Uterus (tissue), 4 donors: ENCODE results near the gene ALOX15B. TPM values are rescaled to one million over a fixed set of nuclear protein-coding genes. Genes with fewer than 3 reads are reported as not detected.

Experiments
- DNase-seq, 2 donors: peaks; one replicate each; pipeline ENCODE4 v3.0.0-alpha.2; 2019 to 2020
- H3K27ac ChIP-seq, 2 donors: fragments of 200-600 bp; sonication (generic); 1 replicate in 1 of 2; 2 replicates in 1 of 2; pipeline ENCODE4 v1.5.1; 2016 to 2018
- H3K27me3 ChIP-seq, 2 donors: fragments of 200-600 bp; sonication (generic); one replicate each; pipeline ENCODE4 v1.5.1; 2018 to 2019; ENCODE audit warnings: control low read depth in 1 of 2
- H3K36me3 ChIP-seq, 2 donors: fragments of 200-600 bp; sonication (generic); one replicate each; pipeline ENCODE4 v1.5.1; 2019; ENCODE audit warnings: control low read depth in 1 of 2
- H3K4me1 ChIP-seq, 2 donors: fragments of 200-600 bp; sonication (generic); one replicate each; pipeline ENCODE4 v1.5.1; 2018 to 2019; ENCODE audit warnings: control low read depth in 1 of 2
- H3K4me3 ChIP-seq, 2 donors: fragments of 200-600 bp; sonication (generic); 1 replicate in 1 of 2; 2 replicates in 1 of 2; pipeline ENCODE4 v1.5.1; 2018 to 2019; ENCODE audit warnings: mild to moderate bottlenecking in 1 of 2
- H3K9me3 ChIP-seq, 2 donors: fragments of 200-600 bp; sonication (generic); one replicate each; pipeline ENCODE4 v1.5.1; 2019; ENCODE audit warnings: control low read depth in 1 of 2
- POLR2A ChIP-seq, 2 donors: fragments of 450-650 bp; IDR thresholded peaks; one replicate each; pipeline ENCODE4 v1.6.1; 2016; ENCODE audit warnings: antibody characterized with exemption in 2 of 2, mild to moderate bottlenecking in 1 of 2, moderate library complexity in 1 of 2
- intact Hi-C: fragments of 100-400 bp; cut with DNase I; formaldehyde crosslinking; loops from one replicate; pipeline ENCODE4 v1.15.1; 2023; ENCODE audit warnings: low total_unique reads
- total RNA-seq, 4 donors: library from RNA; depleted of rRNA in 3 of 4; stranded (reverse); fragments of >200 nt in 3 of 4; gene quantifications; one replicate each; pipeline versions ENCODE4 v1.1.0 to v1.2.4, GENCODE V29; 2014 to 2023
- TF ChIP-seq, protein P1 (sequence below), 4 experiments: fragments of 200-600 bp in 2 of 4; fragments of 450-650 bp in 2 of 4; sonication (generic) in 2 of 4; IDR thresholded peaks; one replicate each; pipeline ENCODE4 v1.5.1; 2016 to 2019; ENCODE audit warnings: antibody characterized with exemption in 4 of 4, mild to moderate bottlenecking in 2 of 4, moderate library complexity in 1 of 4
- donor health status: DM: yes; HTN: yes; CAD: no.

The ALOX15B gene
- total RNA-seq, 4 donors from 2014 or later, result 0.14 to 1.5 (median 0.24) TPM; not detected in 1

GRCh38 chr17:8067806-8068205 is 28.9 kb downstream of the ALOX15B start:
- Histone ChIP-seq H3K27me3 (peaks cover 16 to 20% of the 10 kb centered on the region in 2 donors), H3K27ac (no peak overlapping the region), H3K4me3 (no peak overlapping the region), H3K36me3 (no peaks in the 10 kb centered on the region), H3K9me3 (no peaks in the 10 kb centered on the region), H3K4me1 (no peaks in the 10 kb centered on the region)
- intact Hi-C loops, result no loop called here
- TF ChIP-seq POLR2A (IDR thresholded peaks at IDR 0.05), result no peak
- TF ChIP-seq, protein P1, sequence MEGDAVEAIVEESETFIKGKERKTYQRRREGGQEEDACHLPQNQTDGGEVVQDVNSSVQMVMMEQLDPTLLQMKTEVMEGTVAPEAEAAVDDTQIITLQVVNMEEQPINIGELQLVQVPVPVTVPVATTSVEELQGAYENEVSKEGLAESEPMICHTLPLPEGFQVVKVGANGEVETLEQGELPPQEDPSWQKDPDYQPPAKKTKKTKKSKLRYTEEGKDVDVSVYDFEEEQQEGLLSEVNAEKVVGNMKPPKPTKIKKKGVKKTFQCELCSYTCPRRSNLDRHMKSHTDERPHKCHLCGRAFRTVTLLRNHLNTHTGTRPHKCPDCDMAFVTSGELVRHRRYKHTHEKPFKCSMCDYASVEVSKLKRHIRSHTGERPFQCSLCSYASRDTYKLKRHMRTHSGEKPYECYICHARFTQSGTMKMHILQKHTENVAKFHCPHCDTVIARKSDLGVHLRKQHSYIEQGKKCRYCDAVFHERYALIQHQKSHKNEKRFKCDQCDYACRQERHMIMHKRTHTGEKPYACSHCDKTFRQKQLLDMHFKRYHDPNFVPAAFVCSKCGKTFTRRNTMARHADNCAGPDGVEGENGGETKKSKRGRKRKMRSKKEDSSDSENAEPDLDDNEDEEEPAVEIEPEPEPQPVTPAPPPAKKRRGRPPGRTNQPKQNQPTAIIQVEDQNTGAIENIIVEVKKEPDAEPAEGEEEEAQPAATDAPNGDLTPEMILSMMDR (IDR thresholded peaks at IDR 0.05), result no peak
- no peak for DNase-seq

DNA sequence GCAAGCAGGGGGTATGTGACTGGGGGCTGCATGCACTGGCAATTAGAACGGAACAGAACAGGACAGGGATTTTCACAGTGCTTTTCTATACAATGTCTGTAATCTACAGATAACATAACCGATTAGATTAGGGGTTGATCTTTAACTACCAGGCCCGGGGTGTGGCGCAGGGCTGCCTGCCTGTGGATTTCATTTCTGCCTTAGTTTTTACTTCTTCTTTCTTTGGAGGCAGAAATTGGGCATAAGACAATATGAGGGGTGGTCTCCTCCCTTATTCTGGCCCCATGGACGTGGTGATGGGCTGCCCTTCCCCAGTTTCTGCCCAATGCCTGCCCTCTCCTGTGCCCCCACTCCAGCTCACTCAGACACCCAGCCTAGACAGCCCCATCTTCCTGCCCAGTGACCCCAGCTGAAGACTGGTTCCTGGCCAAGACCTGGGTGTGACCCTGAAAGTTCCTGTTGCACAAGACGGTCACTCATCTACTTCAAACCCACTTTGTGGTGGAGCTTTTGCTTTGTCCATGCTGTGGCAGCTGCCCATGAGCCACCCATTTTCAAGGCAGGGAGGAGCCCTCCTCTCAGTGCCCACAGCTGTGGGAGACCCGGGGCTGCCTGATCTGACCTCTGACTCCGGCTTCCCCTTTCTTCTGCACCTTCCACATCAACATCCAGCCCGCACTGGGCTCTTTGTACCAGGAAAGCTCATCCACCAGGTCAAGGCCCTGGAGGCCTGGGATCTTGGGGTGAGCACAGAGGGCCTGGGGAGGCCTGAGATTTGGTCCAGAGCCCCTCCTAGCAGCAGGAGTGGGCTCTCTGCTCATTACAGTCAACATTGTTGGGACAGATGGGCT is 30.1 kb downstream of the ALOX15B start:
- Histone ChIP-seq H3K27me3 (peaks cover 16 to 18% of the 10 kb centered on the region in 2 donors), H3K9me3 (no peaks in the 10 kb centered on the region), H3K27ac (no peak overlapping the region), H3K4me1 (no peaks in the 10 kb centered on the region), H3K4me3 (no peak overlapping the region), H3K36me3 (no peaks in the 10 kb centered on the region)
- peak in 1 of 2 donors; percentile 41 for DNase-seq
- TF ChIP-seq, protein P1 (IDR thresholded peaks at IDR 0.05), result no peak
- no peak for TF ChIP-seq POLR2A (IDR thresholded peaks at IDR 0.05)
- intact Hi-C loops, result no loop called here

DNA sequence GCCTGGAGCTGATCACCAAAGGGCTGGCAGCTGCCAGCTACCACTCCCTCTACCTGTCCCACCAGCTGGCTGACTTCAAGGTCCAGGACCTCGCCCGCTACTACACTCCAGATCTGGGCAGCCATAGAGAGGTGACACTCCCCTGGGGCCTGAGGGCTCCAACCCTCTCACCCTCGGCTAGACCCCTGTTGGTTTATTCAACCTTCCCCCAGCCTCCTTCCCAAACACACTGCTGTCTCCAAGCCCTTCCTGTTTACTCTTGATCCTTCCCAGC is 30.7 kb downstream of the ALOX15B start:
- no peak overlapping the region for H3K27ac ChIP-seq
- intact Hi-C loops, result no loop called here
- no peak for DNase-seq
- no peaks in the 10 kb centered on the region for H3K36me3 ChIP-seq
- no peaks in the 10 kb centered on the region for H3K4me1 ChIP-seq
- H3K27me3 ChIP-seq, result peaks cover 19 to 21% of the 10 kb centered on the region in 2 donors
- H3K4me3 ChIP-seq, result no peak overlapping the region
- TF ChIP-seq, protein P1 (IDR thresholded peaks at IDR 0.05), result no peak
- TF ChIP-seq POLR2A (IDR thresholded peaks at IDR 0.05), result no peak
- H3K9me3 ChIP-seq, result no peaks in the 10 kb centered on the region

DNA sequence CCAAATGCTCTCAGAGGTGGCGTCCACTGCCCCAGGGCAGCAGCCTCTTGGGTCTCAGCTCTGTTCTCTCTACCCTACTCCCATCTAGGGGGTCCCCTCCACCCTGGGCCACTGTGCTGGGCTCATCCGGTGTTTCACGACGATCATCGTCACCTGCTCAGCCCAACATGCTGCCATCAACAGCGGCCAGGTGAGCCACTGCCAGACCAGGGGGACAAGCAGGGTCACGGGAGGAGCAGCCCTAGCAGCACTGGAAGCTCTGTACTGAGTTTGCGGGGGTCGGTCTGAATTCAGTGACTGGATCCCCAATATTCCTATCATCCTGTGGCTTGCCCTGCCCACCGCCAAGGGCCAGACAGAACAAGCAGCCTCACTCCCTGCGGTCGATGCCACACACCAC is 32.6 kb downstream of the ALOX15B start:
- peaks cover 19 to 32% of the 10 kb centered on the region in 2 donors for H3K27me3 ChIP-seq
- intact Hi-C loops, result loop anchor here (10.0 kb wide), 1 partner anchor 233 kb away; no protein-coding TSS in a partner anchor
- no peak overlapping the region for H3K4me3 ChIP-seq
- TF ChIP-seq POLR2A (IDR thresholded peaks at IDR 0.05), result no peak
- TF ChIP-seq, protein P1 (IDR thresholded peaks at IDR 0.05), result no peak
- DNase-seq, result no peak
- no peaks in the 10 kb centered on the region for H3K4me1 ChIP-seq
- H3K9me3 ChIP-seq, result no peaks in the 10 kb centered on the region
- H3K36me3 ChIP-seq, result no peaks in the 10 kb centered on the region
- no peak overlapping the region for H3K27ac ChIP-seq

DNA sequence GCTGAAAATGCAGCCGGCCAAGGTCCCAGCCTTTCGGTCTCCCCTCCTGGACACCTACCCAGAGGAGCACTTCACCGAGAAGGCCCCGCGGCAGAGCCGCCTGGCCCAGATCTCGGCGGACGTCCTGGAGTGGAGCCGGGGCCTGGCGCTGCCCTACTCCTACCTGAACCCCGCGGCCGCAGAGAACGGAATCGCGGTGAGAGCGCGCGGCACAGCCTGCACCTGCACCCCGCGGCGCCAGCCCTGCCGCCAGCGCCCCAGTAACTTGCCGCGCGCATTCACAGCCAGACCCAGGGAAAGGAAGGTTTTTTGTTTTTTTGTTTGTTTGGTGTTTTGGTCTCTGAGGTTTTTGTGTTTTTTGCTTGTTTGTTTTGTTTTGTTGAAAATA is 33.5 kb downstream of the ALOX15B start:
- no peak overlapping the region for H3K4me3 ChIP-seq
- DNase-seq, result no peak
- peaks cover 19 to 32% of the 10 kb centered on the region in 2 donors for H3K27me3 ChIP-seq
- no peaks in the 10 kb centered on the region for H3K4me1 ChIP-seq
- H3K36me3 ChIP-seq, result no peaks in the 10 kb centered on the region
- no peak for TF ChIP-seq POLR2A (IDR thresholded peaks at IDR 0.05)
- TF ChIP-seq, protein P1 (IDR thresholded peaks at IDR 0.05), result no peak
- H3K27ac ChIP-seq, result no peak overlapping the region
- intact Hi-C loops, result loop anchor here (10.0 kb wide), 1 partner anchor 232 kb away; no protein-coding TSS in a partner anchor
- H3K9me3 ChIP-seq, result no peaks in the 10 kb centered on the region
